Inflammatory macrophage (primary cell): ENCODE measurements around the gene ITGA1.

Source experiments
- DNase-seq, 2 donors: peaks; one replicate each; pipeline ENCODE4 v3.0.0-alpha.2; 2020 to 2022

The ITGA1 gene

DNA sequence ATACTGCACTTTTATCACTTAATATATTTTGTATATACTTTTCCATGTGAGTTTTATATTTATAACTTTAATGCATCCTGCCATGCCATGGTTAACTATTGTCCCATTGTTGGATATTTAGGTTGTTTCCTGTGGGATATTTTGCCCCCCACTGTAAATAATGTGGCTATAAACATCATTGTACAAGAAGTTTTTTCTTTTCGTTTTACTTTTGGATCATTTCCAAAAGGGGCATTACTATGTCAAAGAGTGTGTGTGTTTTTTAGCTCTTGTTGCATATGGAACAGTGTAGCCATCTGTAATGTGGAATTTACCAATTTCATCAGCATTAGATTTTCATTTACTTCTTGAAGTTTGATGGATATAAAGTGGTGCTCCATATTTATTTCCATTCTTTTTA is 214.8 kb downstream of the ITGA1 start:
- DNase-seq = no peak

GRCh38 chr5:53003144-53003543 is 215.4 kb downstream of the ITGA1 start:
- no peak for DNase-seq

GRCh38 chr5:53006911-53007890 is 219.5 kb downstream of the ITGA1 start:
- DNase-seq = no peak

DNA sequence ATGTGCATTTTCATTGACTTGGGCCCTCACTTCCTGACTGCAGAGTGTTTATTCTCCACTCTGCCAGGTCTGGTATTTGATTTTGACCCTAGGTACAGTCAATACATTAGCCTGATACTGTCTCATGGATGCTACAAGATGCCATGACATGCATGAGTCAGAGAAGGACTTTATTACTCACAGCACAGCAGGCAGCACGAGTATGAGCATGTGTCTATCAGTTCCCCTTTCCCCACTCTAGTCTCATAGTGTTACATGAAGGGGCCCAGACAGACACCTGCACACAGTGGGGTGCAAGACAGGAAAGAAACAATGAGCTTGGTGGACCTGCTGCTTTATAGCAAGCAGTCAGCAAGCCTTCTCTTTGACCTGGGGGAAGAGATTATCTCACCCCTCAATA is 221.0 kb downstream of the ITGA1 start:
- peak; percentile 61 to 79 for DNase-seq
